GM18502 (cell line): ENCODE results near the gene COPA.
"Not testable (repeated sequence)": the region's sequence is repeated elsewhere in the genome, so short reads cannot be mapped to it uniquely, and the experiment has no call there.

Experiments used
- ATAC-seq: cut with Tn5 transposase; IDR thresholded peaks from one replicate; pipeline ENCODE4 v1.9.1; 2021; ENCODE audit warnings: mild to moderate bottlenecking; ENCODE audit not compliant: unreplicated experiment, poor library complexity

COPA gene

GRCh38 chr1:160342953-160343869 lies at the start of gene COPA, which contains the start of gene NCSTN:
Gene COPA (minus strand): TSS chr1:160343250. CDS start chr1:160343170, 80 bp downstream.
Gene NCSTN (plus strand): TSS chr1:160343383. CDS start chr1:160343397, 14 bp downstream.
- ATAC-seq = peak; percentile 93

GRCh38 chr1:160388406-160388805 lies 45.4 kb upstream of the COPA start:
- not testable (repeated sequence) for ATAC-seq

DNA sequence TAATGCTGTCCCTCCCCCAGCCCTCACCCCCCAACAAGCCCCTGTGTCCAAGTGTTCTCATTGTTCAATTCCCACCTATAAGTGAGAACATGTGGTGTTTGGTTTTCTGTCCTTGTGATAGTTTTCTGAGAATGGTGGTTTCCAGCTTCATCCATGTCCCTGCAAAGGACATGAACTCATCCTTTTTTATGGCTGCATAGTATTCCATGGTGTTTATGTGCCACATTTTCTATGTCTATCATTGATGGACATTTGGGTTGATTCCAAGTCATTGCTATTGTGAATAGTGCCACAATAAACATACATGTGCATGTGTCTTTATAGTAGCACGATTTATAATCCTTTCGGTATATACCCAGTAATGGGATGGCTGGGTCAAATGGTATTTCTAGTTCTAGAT lies 41.8 kb upstream of the COPA start:
- ATAC-seq = not testable (repeated sequence)

DNA sequence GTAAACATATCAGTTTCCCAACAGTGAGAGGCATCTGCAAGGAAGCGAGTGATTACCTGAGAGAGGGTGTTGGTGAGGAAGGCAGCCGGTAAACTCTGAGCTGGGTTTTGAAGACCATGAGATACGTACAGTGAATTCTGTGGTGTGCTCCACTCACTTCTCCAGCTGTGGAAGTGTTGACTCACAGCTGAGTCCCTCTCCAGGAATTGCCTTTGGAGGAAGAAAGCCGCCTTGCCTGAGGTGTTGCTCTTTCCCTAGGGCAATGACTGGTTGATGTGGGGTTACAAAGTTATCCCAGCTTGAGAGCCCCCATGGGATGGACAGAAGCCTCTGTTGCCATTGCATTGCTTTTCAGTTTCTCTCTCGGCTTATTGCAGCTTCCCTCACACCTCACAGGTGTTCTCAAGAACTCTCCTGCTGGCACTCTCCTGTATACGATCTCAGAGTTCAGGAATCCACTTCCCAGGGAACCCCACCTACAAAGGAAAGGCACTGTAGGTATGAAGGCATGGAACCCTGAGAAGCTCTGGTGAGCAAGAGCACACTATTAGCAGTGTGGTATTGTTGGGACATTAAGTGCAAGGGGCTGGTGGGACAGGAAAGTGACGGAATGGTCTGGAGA lies 34.6 kb upstream of the COPA start:
- no peak for ATAC-seq

DNA sequence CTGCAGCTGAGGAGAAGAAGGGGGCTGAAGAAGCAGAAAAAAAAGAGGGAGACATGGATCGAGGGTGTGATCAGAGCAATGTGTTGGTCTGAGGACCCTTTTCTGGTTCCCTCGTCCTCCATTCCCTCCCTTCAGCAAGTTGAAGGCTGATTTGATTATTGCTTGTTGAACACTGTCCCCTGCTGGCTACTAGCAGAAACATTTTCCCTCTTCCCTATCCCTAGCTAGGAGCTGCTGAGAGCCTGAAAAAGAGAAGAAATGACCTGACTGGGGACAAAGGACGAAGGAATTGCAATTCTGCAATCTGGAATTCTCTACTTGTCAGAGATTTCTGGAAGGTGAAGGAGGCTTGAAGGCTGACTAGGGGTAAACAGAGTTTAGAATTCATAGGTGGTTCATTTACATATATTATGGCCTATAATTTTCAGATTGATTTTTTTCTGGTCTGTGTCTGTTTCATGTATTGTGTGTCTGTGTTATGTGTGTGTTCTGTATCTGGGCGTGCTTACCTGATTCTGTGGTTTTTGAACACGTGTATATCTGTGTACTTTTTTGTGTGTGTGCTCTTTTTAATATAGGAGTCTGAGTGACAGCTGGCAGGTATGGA lies 33.6 kb upstream of the COPA start:
- peak; percentile 70 for ATAC-seq

GRCh38 chr1:160375788-160376524 lies 32.9 kb upstream of the COPA start:
- ATAC-seq = peak; percentile 66

DNA sequence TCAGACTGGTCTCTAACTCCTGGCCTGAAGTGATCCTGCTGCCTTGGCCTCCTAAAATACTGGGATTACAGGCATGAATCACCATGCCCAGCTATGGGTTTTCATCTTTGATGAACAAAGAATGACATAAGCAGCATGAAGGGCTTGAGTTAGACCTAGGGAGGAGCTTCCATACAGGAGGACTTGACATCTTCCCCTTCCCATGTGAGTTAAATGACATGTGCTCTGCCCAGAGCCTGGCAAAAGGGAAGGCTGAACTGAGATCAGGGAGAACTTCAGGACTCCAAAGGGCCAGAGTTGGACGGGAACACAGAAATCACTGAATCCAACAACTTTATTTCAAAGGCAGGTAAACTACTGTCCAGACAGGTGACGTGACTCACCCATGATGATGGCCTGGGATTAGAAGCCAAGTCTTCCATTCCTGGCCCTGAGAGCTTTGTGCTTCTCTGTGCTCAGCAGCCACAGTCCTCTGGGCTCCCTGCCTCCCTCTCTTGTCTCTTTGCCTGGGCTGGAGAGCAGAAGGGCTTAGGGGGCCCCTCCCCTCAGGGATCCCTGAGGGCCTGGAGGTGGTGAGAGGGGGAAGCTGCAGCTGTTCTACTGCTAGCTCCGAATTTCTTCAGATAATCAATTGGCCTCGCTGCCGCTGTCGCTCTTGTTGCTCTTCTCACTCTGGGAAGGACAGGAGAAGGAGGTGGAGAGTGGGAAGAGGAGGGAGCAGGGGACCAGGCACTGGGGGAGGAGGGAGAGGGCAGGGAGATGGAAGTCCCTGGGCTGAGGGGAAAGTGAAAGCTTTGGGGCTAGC lies 31.5 kb upstream of the COPA start:
- no peak for ATAC-seq

DNA sequence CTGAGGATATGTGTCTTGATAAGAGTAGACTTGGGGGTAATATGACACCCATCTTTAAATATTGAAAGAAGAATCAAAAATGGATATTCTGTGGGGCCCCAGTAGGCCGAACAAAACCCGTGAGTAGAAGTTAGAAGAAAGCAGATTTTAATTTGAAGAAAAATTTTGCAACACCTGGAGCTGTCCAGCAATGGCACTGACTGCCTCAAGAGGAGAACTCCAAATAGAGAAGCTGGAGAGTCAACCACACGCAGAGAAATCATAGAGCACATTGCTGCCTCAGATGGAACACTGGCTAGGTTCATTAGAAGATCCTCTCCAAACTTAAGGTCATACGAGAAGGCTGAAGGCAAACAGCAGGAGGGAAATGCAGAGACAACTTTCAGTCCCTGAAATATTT lies 30.6 kb upstream of the COPA start:
- no peak for ATAC-seq

DNA sequence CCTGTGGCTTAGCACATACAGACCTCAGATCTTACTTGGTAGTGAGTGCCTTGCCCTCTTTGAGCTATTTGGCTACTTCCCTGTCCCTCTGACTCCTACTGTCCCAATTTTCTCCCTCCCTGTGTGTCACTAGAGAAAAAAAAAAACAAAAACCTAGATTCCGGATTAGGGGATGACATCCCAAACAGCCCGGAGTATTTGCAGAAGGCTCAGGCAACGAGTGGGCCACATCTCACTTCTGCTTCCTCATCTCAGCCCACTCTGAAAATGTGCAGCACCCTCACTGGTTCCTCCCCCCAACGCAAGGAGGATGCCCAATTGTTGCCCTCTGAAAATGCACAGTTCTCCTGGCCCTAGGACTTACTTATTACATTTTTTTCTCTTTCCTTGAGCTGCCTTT lies 28.7 kb upstream of the COPA start:
- ATAC-seq = no peak

DNA sequence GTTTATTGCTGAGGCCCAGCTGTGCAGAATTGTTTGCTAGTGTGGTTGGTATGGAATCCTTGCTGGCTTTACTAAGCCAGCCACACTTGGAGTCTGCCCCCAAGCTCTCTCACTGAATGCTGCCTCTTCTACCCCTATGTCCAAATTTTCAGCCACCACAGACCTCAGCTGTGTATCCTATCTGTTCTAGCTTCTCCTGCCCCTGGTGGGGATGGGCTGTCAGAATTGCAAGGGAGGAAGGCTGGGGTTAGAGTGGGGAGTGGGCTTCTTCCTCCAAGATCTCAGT lies 28.2 kb upstream of the COPA start:
- ATAC-seq = no peak

DNA sequence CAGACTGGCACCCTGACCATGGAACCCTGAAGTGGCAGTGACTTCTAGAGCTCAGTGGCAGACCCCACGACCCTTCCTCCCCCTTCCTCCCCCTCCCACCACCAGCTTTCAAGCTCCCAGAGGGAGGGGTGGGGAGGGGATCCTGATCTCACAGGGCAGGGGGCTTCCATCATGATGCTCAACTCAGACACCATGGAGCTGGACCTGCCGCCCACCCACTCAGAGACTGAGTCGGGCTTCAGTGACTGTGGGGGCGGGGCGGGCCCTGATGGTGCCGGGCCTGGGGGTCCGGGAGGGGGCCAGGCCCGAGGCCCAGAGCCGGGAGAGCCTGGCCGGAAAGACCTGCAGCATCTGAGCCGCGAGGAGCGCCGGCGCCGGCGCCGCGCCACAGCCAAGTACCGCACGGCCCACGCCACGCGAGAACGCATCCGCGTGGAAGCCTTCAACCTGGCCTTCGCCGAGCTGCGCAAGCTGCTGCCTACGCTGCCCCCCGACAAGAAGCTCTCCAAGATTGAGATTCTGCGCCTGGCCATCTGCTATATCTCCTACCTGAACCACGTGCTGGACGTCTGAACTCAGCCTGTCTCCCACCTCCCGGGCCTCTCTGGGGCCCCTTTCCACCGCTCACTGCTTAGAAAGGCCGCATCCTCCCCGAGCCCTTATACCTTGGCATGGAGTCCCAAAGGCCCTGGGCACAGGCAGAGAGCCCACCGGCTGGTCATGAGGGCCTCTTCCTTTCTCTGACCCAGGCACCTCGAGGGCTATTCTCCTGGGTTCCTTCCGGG lies 27.7 kb upstream of the COPA start:
- no peak for ATAC-seq

- ATAC-seq = no peak
Measured at GRCh38 chr1:160369087-160369486, 26.0 kb upstream of the COPA start.

DNA sequence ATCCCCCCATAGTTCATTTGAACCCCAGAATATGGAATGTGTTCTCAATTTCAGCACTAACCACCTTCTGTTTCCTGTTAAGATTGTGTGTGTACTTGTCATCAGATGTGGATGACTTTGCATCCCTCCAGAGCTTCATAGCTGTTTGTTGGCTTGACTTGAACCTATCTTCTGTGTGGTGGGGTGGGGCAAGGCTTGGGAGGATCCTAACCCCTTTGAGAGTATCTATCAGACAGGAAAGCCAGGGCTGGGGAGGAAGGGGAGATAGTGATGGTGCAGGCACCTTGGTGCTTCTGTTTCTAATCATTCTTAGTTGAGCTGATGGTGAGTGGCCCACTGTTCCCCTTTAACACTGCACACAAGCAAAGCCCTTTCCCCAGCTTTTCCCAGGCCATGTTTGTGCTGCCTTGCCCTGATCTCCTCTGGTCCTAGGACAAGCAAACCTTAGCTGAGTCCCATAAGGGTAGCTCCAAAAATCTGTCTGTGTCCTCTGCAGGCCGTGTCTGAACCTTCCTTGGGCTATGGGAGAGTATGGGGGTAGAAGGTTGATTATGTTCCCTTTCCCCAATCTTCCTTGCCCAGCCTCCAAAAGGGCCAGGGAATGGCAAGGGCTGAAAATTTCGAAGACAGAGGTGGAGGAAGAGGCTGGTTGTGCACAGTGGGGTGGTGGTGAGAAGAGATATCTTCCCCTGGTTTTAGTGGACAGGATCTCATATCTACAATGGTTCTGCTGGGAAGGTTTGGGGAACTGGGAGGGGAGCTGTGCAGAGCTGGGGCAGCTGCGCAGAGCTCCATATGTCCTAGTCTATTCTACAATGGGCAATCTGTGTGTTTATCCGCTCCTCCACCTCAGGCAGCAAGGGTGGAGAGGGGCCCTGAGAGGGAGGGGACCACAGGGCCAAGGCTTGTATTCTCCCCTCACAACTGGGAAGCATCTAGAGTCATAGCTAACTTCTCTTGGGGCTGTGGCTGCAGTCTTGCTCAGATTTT lies 25.2 kb upstream of the COPA start:
- no peak for ATAC-seq

GRCh38 chr1:160367516-160367900 lies 24.5 kb upstream of the COPA start:
- ATAC-seq = no peak

- no peak for ATAC-seq
Measured at GRCh38 chr1:160366731-160367515, 23.9 kb upstream of the COPA start, which contains the start of gene NHLH1. Gene NHLH1 (plus strand): TSS chr1:160367071. CDS start chr1:160370732, 3,661 bp downstream.

- no peak for ATAC-seq
Measured at GRCh38 chr1:160365325-160365724, 22.3 kb upstream of the COPA start.
